Mesodermal cell (in vitro differentiated cells): Measurements from ENCODE around the gene NDUFS7.

Source experiments
- H3K27ac ChIP-seq: 2 replicates; pipeline ENCODE4 v1.7.0; 2013; ENCODE audit warnings: mild to moderate bottlenecking, low read depth, low read length, moderate library complexity; ENCODE audit not compliant: severe bottlenecking
- H3K36me3 ChIP-seq: 2 replicates; pipeline ENCODE4 v1.7.1; 2013; ENCODE audit warnings: mild to moderate bottlenecking, low read length, moderate library complexity; ENCODE audit not compliant: control insufficient read depth, insufficient read depth
- H3K4me1 ChIP-seq: one replicate; pipeline ENCODE4 v1.7.1; 2013; ENCODE audit warnings: mild to moderate bottlenecking, low read length; ENCODE audit not compliant: insufficient read depth, control insufficient read depth, poor library complexity, severe bottlenecking
- H3K4me3 ChIP-seq: 2 replicates; pipeline ENCODE4 v1.7.0; 2013; ENCODE audit warnings: low read length, control low read depth, mild to moderate bottlenecking; ENCODE audit not compliant: insufficient read depth, poor library complexity, severe bottlenecking; ENCODE audit errors: extremely low read depth
- H3K9me3 ChIP-seq: 2 replicates; pipeline ENCODE4 v1.7.1; 2013; ENCODE audit warnings: mild to moderate bottlenecking, low read length, moderate library complexity; ENCODE audit not compliant: control insufficient read depth
- WGBS, 2 experiments: methylation state at CpG; one replicate each; pipeline ENCODE4 v1.1.5; 2013; ENCODE audit warnings: missing lambda C conversion rate in 2 of 2; ENCODE audit not compliant: insufficient coverage in 2 of 2; 5-methylcytosine and 5-hydroxymethylcytosine counted together

The NDUFS7 gene

DNA sequence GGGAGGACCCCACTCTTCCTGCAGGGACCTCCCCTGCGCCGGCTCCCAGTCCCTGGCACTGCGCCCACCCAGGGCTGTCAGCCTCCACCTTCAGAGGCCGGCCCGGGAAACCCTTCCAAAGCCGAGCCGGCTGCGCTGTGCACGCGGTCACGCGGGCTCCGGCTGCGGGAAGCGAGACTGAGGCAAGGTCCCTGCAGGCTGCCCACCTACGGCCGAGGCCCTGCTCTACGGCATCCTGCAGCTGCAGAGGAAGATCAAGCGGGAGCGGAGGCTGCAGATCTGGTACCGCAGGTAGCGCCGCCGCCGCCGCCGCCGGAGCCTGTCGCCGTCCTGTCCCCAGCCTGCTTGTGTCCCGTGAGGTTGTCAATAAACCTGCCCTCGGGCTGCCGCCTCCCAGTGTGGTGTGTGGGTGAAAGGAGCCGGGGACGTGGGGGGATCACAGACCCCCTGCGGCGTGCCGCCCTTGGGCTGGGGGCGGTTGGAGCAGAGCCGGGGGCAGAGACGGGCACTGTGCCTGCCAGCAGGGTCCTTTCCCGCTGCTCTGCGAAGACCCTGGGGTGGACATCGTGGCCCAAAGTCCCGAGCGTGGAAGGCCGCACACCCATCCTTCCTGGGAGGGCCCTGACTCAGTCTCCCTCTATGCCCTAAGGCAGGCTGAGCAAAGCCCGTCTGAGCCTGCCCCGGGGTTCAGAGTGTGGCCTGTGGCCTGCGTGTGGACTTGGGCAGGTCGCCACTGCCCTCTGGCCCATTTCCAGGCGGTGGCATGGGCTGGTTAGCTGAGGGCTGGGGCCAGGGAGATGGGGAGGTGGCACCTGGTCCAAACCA lies 11.7 kb downstream of the NDUFS7 start:
- no peaks in the 10 kb centered on the region for H3K9me3 ChIP-seq
- no peak overlapping the region for H3K4me3 ChIP-seq
- H3K36me3 ChIP-seq: peaks cover 47% of the 10 kb centered on the region
- H3K27ac ChIP-seq: no peak overlapping the region
- peaks cover 2% of the 10 kb centered on the region for H3K4me1 ChIP-seq
- 95 to 96% methylated on average over 35 to 46 of the region's 52 CpGs for WGBS, 2 experiments

- Histone ChIP-seq H3K36me3 (peaks cover 39% of the 10 kb centered on the region), H3K27ac (no peak overlapping the region), H3K4me1 (peaks cover 6% of the 10 kb centered on the region), H3K9me3 (no peaks in the 10 kb centered on the region), H3K4me3 (no peak overlapping the region)
- 80 to 89% methylated on average over 15 to 21 of the region's 25 CpGs for WGBS, 2 experiments
These were observed 12.5 kb downstream of the NDUFS7 start for GRCh38 chr19:1396019-1396767.

- WGBS, 2 experiments: 92% methylated on average over 39 of the region's 42 CpGs
- peaks cover 37% of the 10 kb centered on the region for H3K36me3 ChIP-seq
- peaks cover 6% of the 10 kb centered on the region for H3K4me1 ChIP-seq
- no peak overlapping the region for H3K4me3 ChIP-seq
- no peak overlapping the region for H3K27ac ChIP-seq
- H3K9me3 ChIP-seq: no peaks in the 10 kb centered on the region
These were observed 13.3 kb downstream of the NDUFS7 start for GRCh38 chr19:1396768-1397679.

DNA sequence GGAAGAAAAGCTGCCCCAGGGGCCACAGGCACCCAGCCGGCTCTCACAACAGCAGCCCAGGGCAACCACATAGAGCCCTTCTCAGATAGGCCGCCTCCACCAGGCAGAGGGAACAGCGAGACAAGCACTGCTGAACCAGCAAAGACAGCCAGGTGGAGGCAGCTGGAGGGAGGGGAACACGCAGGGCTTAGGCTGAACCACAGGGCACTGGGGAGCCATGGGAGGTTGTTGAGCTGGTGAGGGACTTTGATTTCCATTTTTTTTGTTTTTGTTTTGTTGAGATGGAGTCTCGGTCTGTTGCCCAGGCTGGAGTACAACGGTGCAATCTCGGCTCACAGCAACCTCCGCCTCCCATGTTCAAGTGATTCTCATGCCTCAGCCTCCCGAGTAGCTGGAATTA lies 14.1 kb downstream of the NDUFS7 start:
- Histone ChIP-seq H3K36me3 (peaks cover 28% of the 10 kb centered on the region), H3K9me3 (no peaks in the 10 kb centered on the region), H3K27ac (no peak overlapping the region), H3K4me1 (peaks cover 9% of the 10 kb centered on the region), H3K4me3 (no peak overlapping the region)
- 97 to 100% methylated on average over 7 to 9 of the region's 9 CpGs for WGBS, 2 experiments

DNA sequence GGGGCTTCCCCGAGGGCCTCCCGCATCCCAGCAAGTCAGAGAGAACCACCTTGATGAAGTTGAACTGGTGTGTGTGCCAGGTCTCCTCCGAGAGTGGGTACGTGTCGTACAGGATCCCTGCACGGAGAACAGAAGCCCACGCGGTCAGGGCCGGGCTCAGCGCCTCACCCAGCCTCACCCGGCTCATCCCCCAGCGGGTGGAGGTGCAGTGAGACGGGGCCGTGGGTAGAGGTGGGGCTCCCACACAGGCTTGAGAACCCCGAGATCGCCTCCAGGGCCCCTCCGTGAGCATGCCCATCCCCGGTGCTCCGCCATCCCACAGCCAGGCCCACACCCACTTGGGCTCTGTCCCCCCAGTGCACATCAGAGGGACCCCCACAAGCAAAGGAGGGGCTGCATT lies 15.4 kb downstream of the NDUFS7 start:
- no peak overlapping the region for H3K27ac ChIP-seq
- peaks cover 18% of the 10 kb centered on the region for H3K36me3 ChIP-seq
- H3K9me3 ChIP-seq: no peaks in the 10 kb centered on the region
- 96 to 97% methylated on average over 16 to 19 of the region's 19 CpGs for WGBS, 2 experiments
- H3K4me1 ChIP-seq: peaks cover 10% of the 10 kb centered on the region
- H3K4me3 ChIP-seq: no peak overlapping the region

DNA sequence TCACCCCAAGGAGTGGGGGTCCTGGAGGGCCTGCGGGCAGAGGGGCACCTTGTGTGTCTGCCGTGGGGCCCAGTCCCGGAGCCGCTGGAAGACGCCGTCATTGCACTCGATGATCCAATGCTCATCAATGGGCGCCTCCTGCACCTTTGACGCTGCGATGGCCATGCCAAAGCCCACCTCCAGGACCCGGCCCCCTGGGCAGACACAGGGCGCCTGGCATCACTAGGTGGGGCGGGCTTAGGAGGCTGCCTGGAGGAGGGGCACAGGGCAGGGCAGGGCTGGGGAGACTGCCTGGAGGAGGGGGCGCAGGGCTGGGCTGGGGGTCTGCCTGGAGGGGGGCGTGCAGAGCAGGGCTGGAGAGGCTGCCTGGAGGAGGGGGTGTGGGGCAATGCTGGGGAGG lies 16.0 kb downstream of the NDUFS7 start:
- peaks cover 18% of the 10 kb centered on the region for H3K36me3 ChIP-seq
- no peak overlapping the region for H3K4me3 ChIP-seq
- H3K27ac ChIP-seq: no peak overlapping the region
- H3K4me1 ChIP-seq: peaks cover 10% of the 10 kb centered on the region
- 94 to 95% methylated on average over 13 of the region's 15 CpGs for WGBS, 2 experiments
- no peaks in the 10 kb centered on the region for H3K9me3 ChIP-seq

GRCh38 chr19:1400281-1401137 lies 16.8 kb downstream of the NDUFS7 start:
- no peak overlapping the region for H3K27ac ChIP-seq
- 61 to 75% methylated on average over 18 to 30 of the region's 36 CpGs for WGBS, 2 experiments

DNA sequence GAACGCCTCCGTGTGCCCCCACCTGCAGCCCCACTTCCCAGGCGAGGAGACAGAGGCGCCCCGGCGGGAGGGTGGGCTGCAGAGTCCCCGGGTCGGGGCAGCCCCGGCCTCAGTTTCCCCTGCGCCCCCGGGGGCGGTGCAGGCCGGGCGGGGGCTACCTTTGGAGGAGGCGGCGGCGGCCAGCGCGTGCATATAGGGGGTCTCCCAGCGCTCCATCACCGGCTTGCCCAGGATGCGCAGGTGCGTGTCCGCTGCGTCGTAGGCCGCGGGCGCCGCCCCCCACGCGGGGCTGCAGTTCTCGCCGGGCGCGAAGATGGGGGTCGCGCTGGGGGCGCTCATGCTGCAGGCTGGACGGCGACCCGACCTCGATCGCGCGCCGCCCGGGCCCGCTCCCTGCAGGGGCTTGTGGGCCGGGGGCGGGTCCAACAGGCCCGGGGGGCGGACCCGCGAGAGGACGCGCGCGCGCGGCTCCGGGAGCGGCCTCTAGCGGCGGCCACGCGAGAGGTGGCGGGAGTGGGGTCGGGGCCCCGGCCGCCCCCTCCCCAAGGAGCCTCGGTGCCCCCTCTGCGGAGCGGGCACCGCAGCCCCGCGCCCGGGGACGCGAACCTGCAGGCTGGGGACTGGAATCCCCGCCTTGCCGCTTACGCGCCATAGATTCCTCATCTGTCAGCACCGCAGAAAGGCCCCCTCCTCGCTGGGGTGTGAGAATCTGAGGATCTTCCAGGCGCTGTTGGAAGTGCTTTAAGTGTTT lies 17.6 kb downstream of the NDUFS7 start, which contains the start of gene GAMT:
Gene GAMT (minus strand): TSS at position 405 of the 751 bp plus-strand sequence. CDS start 66 bp downstream, at position 339.
- no peak within 1 kb of the TSS for H3K27ac ChIP-seq
- H3K9me3 ChIP-seq: no peaks in the 10 kb centered on the region
- peaks cover 14% of the 10 kb centered on the region for H3K36me3 ChIP-seq
- peaks cover 10% of the 10 kb centered on the region for H3K4me1 ChIP-seq
- 5% methylated on average over 44 to 66 of the region's 87 CpGs for WGBS, 2 experiments
- peak within 1 kb of the TSS; percentile 61 for H3K4me3 ChIP-seq

More at GRCh38 chr19:1400281-1401137, 16.8 kb downstream of the NDUFS7 start:
- Histone ChIP-seq H3K4me3 (peak overlapping the region; percentile 61), H3K36me3 (peaks cover 18% of the 10 kb centered on the region), H3K4me1 (peaks cover 10% of the 10 kb centered on the region), H3K9me3 (no peaks in the 10 kb centered on the region)

GRCh38 chr19:1401889-1402217 lies 18.1 kb downstream of the NDUFS7 start:
- H3K4me1 ChIP-seq: peaks cover 10% of the 10 kb centered on the region
- peaks cover 14% of the 10 kb centered on the region for H3K36me3 ChIP-seq
- WGBS, 2 experiments: 66 to 87% methylated on average over 3 to 10 of the region's 11 CpGs
- no peaks in the 10 kb centered on the region for H3K9me3 ChIP-seq
- H3K27ac ChIP-seq: no peak overlapping the region
- H3K4me3 ChIP-seq: peak overlapping the region; percentile 61
